HFFc6 (cell line): Measurements from ENCODE around the gene RBM23. TPM values are rescaled to one million over a fixed set of nuclear protein-coding genes. Genes with fewer than 3 reads are reported as not detected.
"Not testable (repeated sequence)": the region's sequence is repeated elsewhere in the genome, so short reads cannot be mapped to it uniquely, and the experiment has no call there.

Experiments
- DNase-seq: peaks from one replicate; pipeline ENCODE4 v3.0.0-alpha.2; 2018
- H3K27ac Mint-ChIP-seq: 2 replicates; pipeline ENCODE4 v1.8.0; 2020; ENCODE audit warnings: mild to moderate bottlenecking, mixed read lengths
- H3K27me3 Mint-ChIP-seq: 2 replicates; pipeline ENCODE4 v1.8.0; 2021; ENCODE audit warnings: mild to moderate bottlenecking, moderate library complexity, mixed read lengths; ENCODE audit not compliant: insufficient read depth
- H3K36me3 Mint-ChIP-seq: 2 replicates; pipeline ENCODE4 v1.8.0; 2021; ENCODE audit warnings: low read depth, mixed read lengths
- H3K4me1 Mint-ChIP-seq: 2 replicates; pipeline ENCODE4 v1.8.0; 2020; ENCODE audit warnings: low read depth, mixed read lengths
- H3K4me3 Mint-ChIP-seq: 2 replicates; pipeline ENCODE4 v1.8.0; 2020; ENCODE audit warnings: mild to moderate bottlenecking, moderate library complexity, mixed read lengths
- H3K9me3 Mint-ChIP-seq: 2 replicates; pipeline ENCODE4 v1.8.0; 2020; ENCODE audit warnings: mild to moderate bottlenecking, mixed read lengths
- CTCF ChIP-seq: fragments of 200-600 bp; sonication (generic); IDR thresholded peaks from 2 replicates; pipeline ENCODE4 v1.5.0; 2021; ENCODE audit warnings: antibody characterized with exemption, mild to moderate bottlenecking
- total RNA-seq, 6 experiments: library from RNA; stranded (reverse); fragmentation: NEBNext Ultra II Directional; extraction: Animal tissue kit (Norgen Biotek cat#: 25700); gene quantifications; 2 replicates in 1 of 6; 3 replicates in 5 of 6; pipeline ENCODE4 v1.2.3, GENCODE V29; 2021

RBM23 gene
- total RNA-seq, 6 experiments from 2014 or later, result 43.5 to 56.8 (median 52.2) TPM

- H3K27ac Mint-ChIP-seq, result no peak overlapping the region
- no peaks in the 10 kb centered on the region for H3K27me3 Mint-ChIP-seq
- no peak overlapping the region for H3K4me3 Mint-ChIP-seq
- peaks cover 17% of the 10 kb centered on the region for H3K4me1 Mint-ChIP-seq
- no peak for DNase-seq
- no peak for TF ChIP-seq CTCF
- no peaks in the 10 kb centered on the region for H3K9me3 Mint-ChIP-seq
- peaks cover 10% of the 10 kb centered on the region; the same call in 1 of the 2 replicates for H3K36me3 Mint-ChIP-seq
Observed at GRCh38 chr14:22952418-22952817, 33.5 kb upstream of the RBM23 start.

DNA sequence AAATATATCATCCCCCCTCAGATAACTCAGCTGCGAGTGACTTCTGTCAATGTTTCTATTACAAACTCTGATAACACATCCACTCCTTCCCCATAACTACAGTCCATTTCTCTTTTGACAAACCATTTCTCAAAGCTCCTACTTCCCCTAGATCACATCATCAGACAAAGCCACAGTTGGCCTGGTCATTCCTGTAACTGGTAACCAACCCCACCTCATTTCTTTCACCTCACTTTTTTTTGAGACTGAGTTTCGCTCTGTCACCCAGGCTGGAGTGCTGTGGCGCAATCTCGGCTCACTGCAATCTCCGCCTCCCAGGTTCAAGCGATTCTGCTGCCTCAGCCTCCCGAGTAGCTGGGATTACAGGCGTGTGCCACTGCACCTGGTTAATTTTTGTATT, 32.8 kb upstream of the RBM23 start:
- Mint-ChIP-seq H3K36me3 (peaks cover 14% of the 10 kb centered on the region), H3K4me1 (peaks cover 17% of the 10 kb centered on the region)
- not testable (repeated sequence) for H3K4me3 Mint-ChIP-seq, H3K27me3 Mint-ChIP-seq, H3K9me3 Mint-ChIP-seq, DNase-seq, H3K27ac Mint-ChIP-seq

DNA sequence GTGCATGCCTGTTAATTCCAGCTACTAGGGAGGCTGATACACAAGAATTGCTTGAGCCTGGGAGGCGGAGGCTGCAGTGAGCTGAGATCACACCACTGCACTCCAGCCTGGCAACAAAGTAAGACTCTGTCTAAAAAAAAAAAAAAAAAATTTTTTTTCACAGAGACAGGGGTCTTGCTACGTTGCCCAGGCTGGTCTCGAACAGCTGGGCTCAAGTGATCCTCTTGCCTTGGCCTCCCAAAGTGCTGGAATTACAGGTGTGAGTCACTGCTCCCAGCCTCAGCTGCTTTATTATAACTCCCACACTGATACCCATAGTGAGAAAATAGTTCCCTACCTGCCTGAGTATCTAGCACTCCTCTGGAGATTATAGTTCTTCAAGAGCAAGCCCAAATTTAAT, 26.7 kb upstream of the RBM23 start:
- no peak for DNase-seq
- H3K27me3 Mint-ChIP-seq, result no peaks in the 10 kb centered on the region
- peaks cover 4% of the 10 kb centered on the region; the same call in 1 of the 2 replicates for H3K4me1 Mint-ChIP-seq
- peaks cover 14% of the 10 kb centered on the region for H3K36me3 Mint-ChIP-seq
- H3K27ac Mint-ChIP-seq, result no peak overlapping the region
- H3K9me3 Mint-ChIP-seq, result no peaks in the 10 kb centered on the region
- H3K4me3 Mint-ChIP-seq, result no peak overlapping the region
- TF ChIP-seq CTCF, result no peak

GRCh38 chr14:22939684-22940083, 20.7 kb upstream of the RBM23 start:
- Mint-ChIP-seq H3K4me3 (peak overlapping the region; percentile 34; the same call in 1 of the 2 replicates), H3K9me3 (no peaks in the 10 kb centered on the region), H3K27ac (peak overlapping the region; percentile 57), H3K27me3 (no peaks in the 10 kb centered on the region), H3K36me3 (peaks cover 4% of the 10 kb centered on the region; the same call in 1 of the 2 replicates), H3K4me1 (peaks cover 17% of the 10 kb centered on the region)
- TF ChIP-seq CTCF, result no peak
- peak; percentile 24 for DNase-seq

DNA sequence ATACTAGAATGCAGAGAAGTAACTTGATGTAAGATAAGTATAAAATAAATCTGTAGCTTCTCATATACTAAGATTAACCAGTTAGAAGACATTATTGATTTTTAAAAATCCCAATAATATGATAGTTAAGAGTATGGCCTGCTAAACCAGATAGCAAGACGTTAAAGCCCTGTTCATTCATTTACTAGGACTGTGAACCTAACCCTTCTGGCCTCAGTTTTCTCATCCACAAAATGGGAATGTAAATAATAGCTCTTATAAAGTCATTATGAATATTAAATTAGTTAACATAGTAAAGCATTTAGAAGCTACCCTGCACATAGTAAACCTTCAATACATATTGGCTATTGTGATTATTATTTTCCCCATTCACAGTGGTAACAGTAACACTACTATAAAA, 16.2 kb upstream of the RBM23 start:
- no peaks in the 10 kb centered on the region for H3K9me3 Mint-ChIP-seq
- H3K4me3 Mint-ChIP-seq, result no peak overlapping the region
- peaks cover 16% of the 10 kb centered on the region for H3K4me1 Mint-ChIP-seq

DNA sequence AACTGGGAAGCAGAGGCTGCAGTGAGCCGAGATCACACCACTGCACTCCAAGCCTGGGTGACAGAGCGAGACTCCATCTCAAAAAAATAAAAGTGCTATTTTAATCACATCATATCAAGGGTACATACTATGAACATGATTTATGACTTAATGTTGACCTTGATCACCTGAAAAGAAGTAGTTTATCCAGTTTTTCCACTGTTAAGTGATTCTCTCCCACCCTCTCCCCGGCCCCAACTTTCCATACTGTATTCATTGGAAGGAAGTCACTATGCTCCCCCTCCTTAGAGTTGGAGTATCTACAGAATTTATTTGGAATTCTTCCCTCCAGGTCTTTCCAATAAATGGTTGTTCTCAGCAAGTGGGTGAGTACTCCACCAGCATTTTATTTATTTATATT, 13.2 kb upstream of the RBM23 start:
- Mint-ChIP-seq H3K27ac (no peak overlapping the region), H3K9me3 (no peaks in the 10 kb centered on the region), H3K27me3 (no peaks in the 10 kb centered on the region; the same call in 1 of the 2 replicates), H3K4me1 (peaks cover 22% of the 10 kb centered on the region), H3K4me3 (no peak overlapping the region), H3K36me3 (peaks cover 3% of the 10 kb centered on the region; the same call in 1 of the 2 replicates)
- TF ChIP-seq CTCF, result no peak
- DNase-seq, result no peak

More for the DNA sequence above, 16.2 kb upstream of the RBM23 start:
- DNase-seq, result no peak
- no peaks in the 10 kb centered on the region; the same call in 1 of the 2 replicates for H3K36me3 Mint-ChIP-seq
- no peak for TF ChIP-seq CTCF
- H3K27me3 Mint-ChIP-seq, result no peaks in the 10 kb centered on the region; the same call in 1 of the 2 replicates
- no peak overlapping the region for H3K27ac Mint-ChIP-seq
